Stimulated activated CD4-positive, alpha-beta T cell treated with anti-CD3 and anti-CD28 coated beads, Interleukin-12 subunit alpha, Interleukin-12 subunit beta, amount 100 ng/mL, for 24 hours (primary cell): Measurements from ENCODE around the gene FSTL1.

ENCODE experiments used
- DNase-seq, 2 experiments: peaks; one replicate each; pipeline ENCODE4 v3.0.0-alpha.2; 2020; ENCODE audit warnings: low read depth in 2 of 2

FSTL1 gene, protein sequence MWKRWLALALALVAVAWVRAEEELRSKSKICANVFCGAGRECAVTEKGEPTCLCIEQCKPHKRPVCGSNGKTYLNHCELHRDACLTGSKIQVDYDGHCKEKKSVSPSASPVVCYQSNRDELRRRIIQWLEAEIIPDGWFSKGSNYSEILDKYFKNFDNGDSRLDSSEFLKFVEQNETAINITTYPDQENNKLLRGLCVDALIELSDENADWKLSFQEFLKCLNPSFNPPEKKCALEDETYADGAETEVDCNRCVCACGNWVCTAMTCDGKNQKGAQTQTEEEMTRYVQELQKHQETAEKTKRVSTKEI

DNA sequence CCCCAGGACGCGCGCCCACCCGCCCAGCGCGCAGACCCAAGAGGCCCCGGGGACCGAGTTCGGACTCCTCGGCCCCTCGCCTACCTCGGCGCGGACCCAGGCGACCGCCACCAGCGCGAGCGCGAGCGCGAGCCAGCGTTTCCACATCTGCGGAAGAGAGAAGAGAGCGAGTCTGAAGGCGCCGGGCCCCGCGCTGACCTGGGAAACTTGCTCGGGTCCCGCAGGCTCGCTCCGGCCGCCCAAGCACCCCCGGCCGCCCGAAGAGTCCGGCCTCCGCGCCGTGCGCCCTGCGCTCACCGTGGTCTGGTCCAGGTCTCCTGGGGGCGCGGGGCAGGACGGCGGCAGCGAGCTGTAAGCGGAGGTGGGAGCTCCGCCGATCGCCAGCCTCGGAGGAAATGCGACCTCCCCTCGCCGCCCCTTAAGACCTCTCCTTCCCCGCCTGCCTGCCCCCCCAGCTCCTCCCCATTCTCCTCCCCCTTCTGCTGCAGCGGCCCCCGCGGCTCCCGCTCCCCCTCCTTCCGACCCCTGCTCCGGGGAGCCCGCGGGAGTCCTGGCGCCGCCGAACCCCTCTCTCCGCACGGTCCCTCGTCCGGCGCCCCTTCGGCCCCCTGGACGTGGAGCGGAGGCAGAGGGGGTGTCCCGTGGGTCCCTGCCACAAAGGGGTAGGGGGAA, at the start of gene FSTL1:
Gene FSTL1, minus strand, starts transcription at position 393 of the 672 bp plus-strand sequence. Its CDS starts 246 bp downstream, at position 147.
- no peak for DNase-seq

DNA sequence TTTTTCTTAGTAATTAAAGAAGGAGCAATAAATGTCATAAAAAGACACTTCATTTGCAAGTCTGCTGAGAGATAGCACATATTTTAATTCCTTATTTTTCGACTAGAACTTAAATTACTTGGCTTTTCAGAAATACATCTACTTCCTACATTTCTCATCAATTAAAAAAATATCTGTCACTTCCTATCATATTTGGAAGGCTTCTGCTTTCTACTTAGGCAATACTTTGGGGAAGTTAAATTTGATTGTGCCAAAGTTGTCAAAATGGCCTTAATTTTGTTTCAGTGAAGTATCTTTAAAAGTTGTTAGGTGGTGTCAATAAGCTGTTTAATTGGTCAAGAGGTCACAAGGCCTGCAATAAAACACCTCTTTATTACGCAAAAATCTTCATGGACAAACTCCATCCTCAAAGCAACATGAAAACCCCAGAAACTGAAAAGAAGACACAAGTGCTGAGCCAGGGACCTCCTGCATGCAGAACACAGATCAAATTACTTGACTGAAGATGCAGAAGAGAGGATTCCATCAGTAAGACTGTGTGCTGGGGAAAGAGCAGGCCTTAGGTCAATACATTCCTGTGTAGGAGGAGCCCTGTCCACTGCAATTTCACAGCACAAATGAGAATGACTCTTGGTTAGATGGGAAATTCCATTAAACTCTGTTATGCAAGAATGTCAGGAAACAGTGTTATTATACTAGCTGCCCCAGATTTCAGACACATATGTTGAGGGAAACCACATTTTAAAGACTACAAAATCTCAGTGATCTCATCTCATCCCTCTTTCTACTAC, 48.0 kb upstream of the FSTL1 start:
- no peak for DNase-seq

DNA sequence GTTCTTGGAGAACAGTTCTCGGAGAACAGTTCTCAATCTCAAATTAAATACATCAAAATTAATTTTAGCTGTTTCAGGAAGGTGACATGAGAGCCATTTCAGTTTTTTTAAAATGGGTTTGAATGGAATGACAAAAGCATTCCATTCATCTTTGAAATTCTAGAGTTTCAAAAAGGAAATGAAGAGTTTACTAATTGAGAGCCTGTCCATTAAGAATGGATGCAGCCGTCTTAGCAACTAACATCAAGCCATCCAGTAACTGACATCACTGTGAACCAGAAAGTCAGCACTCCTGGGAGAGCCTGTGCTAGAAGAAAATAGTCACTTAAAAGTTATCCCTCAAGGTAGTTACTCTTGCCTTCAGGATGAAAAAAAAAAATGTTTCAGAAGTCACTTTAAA, 47.0 kb upstream of the FSTL1 start:
- no peak for DNase-seq

DNA sequence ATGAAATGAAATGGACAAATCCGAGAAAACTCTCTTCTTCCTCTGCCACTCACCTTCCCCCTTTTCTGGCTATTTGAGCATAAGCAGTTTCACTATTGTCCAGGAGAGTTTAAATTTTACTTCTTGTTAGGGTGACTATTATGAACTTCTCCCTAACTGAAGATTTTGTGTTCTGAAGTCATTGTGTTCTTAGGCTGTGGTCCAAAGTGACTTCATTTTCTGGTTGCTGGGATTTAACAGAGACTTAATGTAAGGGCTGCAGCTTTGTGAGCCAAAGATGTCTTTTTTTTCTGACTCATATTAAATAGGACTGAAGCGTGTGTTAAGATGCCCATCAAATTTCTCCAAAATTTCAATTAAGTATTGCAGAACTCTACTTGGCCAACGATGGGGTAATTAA, 46.5 kb upstream of the FSTL1 start:
- no peak for DNase-seq

DNA sequence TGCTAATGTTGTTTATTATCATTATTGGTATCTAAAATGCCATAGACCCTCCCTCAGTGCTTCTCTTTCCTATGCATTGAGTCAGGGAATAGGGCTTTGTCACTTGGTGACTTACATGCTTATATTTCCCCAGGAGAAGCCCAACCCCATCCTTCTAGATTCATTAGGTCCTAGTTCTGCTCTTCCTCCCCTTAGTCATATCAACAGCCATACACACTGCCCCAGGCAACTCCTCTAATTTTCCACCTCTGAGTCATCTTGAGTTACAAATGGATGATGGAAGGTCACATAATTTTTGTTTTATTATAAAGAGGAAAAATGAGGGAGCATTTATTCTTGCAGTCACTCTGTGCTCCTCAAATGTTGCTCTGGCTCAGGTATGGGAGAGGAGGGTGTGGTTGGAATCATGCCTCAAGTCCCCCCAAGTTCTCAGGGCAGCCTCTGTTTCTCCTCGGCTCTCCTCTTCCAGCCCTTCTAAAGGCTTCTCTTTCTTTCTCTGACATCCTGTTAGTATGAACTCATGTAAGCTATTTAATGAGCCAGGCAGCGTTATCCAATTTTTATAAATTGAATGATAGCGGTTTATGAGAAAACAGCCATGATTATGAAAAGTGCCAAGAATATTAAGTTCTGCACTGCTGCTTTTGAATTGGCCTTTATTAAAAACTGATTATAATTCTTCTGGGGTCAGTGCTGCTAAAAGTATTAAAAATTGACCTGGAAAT, 45.6 kb upstream of the FSTL1 start:
- DNase-seq, result no peak

DNA sequence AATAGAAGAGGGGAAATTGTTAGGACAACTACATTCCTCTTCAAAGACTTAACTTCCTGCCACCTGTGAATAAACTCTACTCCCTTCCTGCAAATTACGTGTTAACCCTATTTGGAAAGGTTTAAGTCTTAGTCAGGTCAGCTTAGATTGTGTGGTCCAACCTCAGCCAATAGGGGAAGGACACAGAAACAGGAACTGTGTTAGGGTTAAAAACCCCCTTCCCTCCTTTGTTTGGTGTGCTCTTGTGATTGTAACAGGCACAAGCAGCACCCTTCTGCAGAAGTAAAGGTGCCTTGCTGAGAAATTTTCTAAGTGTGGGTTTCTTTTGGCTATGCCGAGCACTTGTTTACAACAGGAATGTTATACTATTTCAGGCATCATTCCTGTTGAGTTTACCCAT, 45.0 kb upstream of the FSTL1 start:
- no peak for DNase-seq

DNA sequence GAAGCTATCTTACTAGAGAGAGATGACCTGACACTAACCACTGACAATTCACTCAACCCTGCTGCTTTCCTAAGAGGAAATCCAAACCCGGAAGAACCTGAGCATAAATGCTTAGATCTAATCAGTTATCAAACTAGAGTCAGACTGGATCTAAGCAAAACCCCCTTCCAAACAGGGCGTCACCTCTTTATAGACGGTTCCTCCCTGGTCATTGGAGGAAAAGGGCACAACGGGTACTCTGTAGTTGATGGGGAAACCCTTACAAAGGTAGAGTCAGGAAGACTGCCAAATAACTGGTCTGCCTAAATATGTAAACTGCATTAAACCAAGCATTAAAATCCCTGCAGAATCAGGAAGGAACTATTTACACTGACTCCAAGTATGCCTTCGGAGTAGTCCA, 41.3 kb upstream of the FSTL1 start:
- DNase-seq, result no peak

DNA sequence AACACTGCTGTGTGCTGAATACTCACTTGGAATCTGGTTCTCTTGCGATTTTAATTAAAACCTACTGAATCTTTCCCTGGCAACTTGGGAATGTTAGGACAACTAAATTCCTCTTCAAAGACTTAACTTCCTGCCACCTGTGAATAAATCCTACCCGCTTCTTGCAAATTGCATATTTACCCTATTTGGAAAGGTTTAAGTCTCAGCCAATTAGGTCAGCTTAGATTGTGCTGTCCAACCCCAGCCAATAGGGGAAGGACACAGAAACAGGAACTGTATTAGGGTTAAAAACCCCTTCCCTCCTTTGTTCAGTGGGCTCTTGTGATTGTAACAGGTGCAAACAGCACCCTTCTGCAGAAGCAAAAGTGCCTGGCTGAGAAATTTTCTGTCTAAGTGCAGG, 38.6 kb upstream of the FSTL1 start:
- DNase-seq, result no peak

DNA sequence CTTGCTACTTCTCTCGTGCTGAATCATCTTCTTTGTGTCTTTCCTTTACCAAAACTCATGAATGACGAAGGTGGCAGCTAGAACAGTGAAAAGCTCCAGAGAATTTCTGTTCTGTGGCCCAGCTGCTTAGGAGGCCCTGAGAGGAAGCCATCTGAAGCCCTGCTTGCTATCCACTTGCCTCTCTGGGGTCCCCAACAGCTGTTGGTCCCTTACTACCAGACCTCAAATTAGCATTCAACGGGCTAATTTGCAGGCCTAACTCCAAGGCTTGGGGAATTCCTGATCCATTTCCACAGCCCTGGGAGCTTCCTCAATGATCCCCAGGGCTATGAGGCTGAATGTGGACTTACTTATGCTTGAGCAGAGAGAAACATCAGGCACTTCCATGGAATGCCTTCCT, 37.5 kb upstream of the FSTL1 start:
- DNase-seq, result no peak

DNA sequence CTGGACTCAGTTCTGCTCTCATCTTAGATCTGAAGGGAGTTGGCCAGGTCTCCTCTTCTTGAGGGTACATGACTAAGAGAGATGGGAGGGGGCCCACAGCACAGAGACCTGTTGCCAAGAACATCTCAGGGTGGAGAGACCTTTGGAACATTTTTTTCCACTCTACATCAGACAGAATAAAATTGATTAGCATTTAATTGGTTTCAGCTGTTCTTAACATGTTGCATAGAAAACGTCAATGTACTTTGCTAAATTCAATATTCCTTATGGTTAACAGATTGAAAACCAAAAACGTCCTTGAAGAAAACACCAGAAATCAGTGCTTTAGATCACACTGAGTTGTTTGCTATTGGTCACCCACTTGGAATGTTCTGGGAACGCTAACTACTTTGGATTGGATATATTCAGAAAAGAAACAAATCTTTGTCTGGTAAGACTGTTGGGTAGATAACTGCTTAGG, 36.4 kb upstream of the FSTL1 start:
- no peak for DNase-seq

DNA sequence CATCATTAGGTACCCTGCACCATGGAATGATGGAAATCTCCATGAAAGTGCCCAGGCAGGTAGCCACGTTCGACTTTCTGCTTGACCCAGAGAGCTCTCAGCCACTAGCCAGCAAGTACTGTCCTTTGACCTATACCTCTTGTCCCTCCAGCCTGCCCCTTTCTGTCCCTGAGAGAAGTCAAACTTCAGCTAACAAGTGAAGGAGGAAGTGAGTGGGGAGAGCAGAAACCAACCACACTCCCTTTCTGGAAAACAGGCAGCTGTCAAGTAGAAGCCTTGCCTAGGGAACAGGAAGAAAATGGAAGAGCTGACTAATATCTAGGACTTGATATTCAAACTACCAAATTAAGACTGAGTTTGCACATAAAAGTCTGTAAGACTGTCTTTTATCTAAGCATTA, 30.3 kb upstream of the FSTL1 start:
- no peak for DNase-seq

DNA sequence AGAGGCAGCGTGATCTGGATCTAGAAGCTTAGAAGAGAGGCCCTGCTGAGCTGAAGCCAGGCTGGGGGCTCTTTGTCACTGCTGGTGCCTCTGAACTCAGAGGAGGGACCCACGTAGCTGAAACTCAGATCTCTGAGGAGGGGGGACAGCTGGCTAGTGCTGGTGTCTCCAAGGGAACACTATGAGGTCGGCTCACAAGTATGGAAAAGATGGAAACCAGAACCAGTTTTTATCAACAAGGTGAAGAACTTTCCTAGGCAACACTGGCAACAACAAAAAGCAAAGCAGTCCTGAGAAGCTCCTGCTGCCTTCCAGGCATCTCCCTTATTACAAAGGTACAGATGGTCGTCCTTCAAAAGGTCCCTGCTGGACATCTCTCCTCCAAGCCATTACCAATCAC, 27.0 kb upstream of the FSTL1 start:
- DNase-seq, result no peak

DNA sequence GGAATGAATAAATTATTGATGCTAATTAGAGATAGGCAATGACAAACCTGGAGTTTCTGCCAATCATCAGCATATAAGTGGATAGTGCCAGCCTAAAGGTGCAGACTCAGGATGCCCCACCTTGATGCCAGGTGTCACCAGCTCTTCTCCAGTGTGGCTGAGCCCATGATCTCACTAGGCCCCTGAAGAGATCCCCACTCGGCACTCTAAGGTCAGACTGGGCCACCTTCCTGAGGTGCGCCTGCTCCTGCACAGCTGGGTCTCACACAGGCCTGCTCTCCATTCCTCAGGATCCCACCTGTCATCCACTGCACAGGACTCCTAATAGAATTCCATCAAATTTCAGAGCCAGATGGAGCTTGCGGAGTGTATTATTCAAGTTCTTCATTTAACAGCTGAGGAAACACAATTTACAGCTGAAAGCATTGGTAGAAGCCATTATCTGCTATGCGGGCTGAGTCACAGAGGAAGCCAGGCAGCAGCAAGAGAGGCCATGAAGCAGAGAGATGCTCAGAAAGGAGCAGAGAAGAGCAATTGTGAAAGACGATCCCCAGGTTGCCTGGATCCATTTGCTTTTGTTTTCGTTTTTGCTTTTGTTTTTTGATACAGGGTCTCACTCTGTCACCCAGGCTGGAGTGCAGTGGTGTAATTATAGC, 25.1 kb upstream of the FSTL1 start:
- DNase-seq, result no peak

DNA sequence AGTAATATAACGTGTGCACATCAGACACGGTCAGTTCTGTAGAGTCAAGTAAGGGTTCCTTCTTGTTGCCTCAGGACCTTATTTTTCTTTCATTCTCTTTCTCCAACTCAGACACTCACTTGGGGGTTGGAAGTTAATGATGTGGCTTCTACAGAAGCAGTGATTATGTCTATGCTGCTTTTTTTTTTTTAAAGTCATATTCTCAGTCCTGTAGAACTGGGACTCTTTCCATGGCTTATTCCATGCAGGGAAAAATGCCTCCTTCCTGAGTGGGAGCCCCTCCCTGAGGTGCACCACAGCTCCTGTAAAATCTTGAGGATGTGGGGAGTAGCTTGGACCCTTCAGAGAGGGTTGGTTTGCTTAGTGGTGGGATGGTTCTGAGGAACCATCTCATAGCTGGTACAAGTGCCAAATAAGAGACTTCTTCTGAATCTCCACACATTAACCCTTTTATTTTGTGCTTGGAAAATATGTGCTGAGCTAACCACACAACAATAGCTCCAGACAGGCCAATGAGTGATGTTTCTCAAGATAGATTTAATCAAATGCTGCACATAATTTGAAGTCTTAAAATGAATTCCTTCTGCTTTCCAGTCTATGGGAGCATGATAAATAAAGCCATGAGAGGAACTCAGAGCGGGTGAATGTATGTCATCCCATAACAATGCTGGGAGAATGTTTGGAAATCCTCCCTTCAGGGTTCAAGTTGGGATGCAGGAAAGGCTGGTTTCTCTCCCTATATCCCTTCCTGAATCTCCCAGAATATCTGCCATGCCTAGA, 23.3 kb upstream of the FSTL1 start:
- DNase-seq, result no peak

DNA sequence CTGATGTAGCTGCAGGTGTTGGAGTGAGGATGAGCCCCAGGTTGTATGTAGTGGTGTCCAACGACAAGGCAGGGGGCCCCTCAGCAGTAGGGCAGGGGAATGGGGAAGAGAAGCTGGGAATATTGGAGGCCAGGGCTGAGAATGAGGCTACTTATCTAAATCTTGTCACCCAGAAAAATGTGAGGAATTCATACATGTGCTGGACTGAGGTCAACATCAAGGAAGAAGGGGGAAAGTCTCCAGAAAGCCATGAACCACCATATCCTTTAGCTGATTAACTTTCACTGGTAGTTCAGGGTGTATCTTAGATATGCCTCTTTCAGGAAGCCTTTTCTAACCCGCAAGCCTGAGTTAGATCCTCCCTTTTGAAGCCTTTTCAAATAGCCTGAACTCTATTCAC, 22.6 kb upstream of the FSTL1 start:
- no peak for DNase-seq

DNA sequence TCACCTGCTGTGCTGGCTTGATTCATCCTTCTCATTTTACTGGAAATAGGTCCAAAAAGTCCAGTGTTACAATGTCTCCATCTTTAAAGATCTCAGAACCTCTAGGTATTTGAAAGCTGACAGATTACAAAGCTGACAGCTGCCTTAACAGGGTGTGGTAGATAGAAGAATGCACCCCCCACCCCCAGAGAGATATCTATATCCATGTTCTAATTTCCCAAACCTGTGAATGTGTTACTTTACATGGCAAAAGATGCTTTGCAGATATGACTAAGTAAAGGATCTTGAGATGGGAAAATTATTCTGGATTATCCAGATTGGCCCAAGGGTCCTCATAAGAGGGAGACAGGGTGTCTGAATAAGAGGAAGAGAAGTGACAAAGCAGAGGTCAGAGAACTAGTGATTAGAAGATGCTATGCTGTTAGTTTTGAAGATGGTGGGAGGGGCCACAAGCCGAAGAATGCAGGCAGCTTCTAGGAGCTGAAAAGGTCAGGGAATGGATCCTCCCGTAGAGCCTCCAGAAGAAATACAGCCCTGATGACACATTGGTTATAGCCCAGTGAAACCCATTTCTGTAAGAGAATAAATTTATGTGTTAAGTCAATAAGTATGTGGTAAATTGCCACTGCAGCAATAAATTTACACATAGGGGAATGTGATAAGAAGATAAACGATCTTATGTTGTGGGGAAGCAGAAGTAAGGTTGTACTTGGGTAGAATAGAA, 21.5 kb upstream of the FSTL1 start:
- no peak for DNase-seq

DNA sequence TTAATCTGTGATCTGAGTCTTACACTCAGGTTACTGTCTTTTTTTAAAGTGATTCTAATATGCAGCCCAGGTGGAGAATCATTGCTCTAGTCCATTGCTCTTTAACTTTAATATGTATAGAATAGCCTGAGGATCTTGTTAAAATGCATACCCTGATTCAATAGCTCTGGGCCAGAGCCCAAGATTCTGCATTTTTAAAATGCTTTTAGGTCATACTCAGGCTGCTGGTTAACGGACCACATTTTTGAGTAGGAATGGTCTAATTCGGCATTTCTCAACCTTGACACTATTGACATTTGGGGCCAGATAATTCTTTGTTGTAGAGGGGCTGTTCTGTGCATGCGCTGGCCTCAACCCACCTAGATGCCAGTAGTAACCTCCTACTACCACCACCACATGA, 20.9 kb upstream of the FSTL1 start:
- DNase-seq, result no peak

DNA sequence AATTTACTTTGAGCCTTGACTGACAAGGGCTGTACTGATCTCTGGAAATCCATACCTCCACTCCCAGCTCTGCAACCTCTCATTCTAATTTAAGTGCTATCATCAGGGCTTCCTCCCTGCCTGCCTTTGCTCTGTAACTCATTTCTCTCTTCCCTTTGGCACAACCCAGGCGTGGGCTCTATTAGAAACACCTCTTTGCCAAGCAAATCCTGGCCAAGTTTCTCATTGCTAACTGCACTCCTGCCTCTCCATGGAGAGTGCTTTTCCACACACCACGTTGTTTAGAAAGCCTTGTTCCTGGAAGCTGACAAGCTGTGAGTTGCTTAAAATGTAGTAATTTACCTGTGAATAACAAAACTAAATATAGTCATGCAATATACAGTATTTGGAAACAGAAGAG, 20.1 kb upstream of the FSTL1 start:
- no peak for DNase-seq

DNA sequence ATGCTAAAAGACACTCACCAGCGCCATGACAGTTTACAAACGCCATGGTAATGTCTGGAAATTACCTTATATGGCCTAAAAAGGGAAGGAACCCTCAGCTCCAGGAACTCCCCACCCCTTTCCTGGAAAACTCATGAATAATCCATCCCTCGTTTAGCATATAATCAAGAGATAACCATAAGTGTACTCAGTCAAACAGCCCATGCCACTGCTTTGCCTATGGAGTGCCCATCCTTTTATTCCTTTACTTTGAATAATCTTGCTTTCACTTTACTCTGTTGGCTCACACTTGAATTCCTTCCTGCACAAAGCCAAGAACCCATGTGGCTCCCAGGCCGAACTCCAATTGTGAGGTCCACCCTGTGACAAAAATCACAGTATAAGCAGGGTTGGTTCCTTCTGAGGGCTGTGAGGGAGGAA, 19.1 kb upstream of the FSTL1 start:
- DNase-seq, result no peak

DNA sequence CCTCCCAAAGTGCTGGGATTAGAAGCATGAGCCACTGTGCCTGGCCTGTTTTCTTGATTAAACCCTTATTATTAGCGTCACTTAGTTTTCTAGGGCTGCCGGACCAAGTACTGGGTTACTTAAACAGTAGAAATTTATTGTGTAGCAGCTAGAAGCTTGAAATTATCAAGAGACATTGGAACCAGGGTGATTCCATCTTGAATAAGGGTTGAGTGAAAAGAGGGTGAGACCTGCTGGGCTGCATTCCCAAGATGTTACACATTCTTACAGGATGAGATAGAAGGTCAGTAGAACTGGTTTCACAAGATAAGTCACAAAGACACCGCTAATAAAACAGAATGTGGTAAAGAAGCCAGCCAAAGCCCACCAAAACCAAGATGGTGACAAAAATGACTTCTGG, 18.6 kb upstream of the FSTL1 start:
- no peak for DNase-seq
